Esophagus muscularis mucosa (tissue), 4 donors: Measurements from ENCODE around the gene ABR. TPM values are rescaled to one million over a fixed set of nuclear protein-coding genes. Genes with fewer than 3 reads are reported as not detected.

Experiments
- DNase-seq: peaks from one replicate; pipeline ENCODE4 v3.0.0-alpha.2; 2017; ENCODE audit errors: extremely low spot score
- H3K27ac ChIP-seq, 4 donors: fragments of 200-600 bp; sonication (generic); replicated peaks in 1 of 4; 1 replicate in 3 of 4; 2 replicates in 1 of 4; pipeline ENCODE4 v1.5.1; 2016 to 2019; ENCODE audit warnings: mild to moderate bottlenecking in 1 of 4
- H3K27me3 ChIP-seq, 4 donors: fragments of 200-600 bp; sonication (generic); one replicate each; pipeline versions ENCODE4 v1.5.1 to v1.6.0; 2016 to 2019
- H3K36me3 ChIP-seq, 4 donors: fragments of 200-600 bp; sonication (generic); one replicate each; pipeline ENCODE4 v1.5.1; 2016 to 2019
- H3K4me1 ChIP-seq, 4 donors: fragments of 200-600 bp; sonication (generic); one replicate each; pipeline ENCODE4 v1.5.1; 2016 to 2019
- H3K4me3 ChIP-seq, 4 donors: fragments of 200-600 bp; sonication (generic); 1 replicate in 2 of 4; 2 replicates in 2 of 4; pipeline ENCODE4 v1.5.1; 2016 to 2019; ENCODE audit warnings: mild to moderate bottlenecking in 4 of 4, moderate library complexity in 1 of 4
- H3K9me3 ChIP-seq, 4 donors: fragments of 200-600 bp; sonication (generic); 1 replicate in 3 of 4; 2 replicates in 1 of 4; pipeline ENCODE4 v1.5.1; 2016 to 2019
- EP300 ChIP-seq: sonication (generic); formaldehyde crosslinking; IDR thresholded peaks from one replicate; pipeline ENCODE4 v1.6.1; 2017; ENCODE audit warnings: antibody characterized with exemption
- POLR2A ChIP-seq: fragments of 450-650 bp; IDR thresholded peaks from one replicate; pipeline ENCODE4 v1.6.1; 2017; ENCODE audit warnings: antibody characterized with exemption, moderate library complexity, mild to moderate bottlenecking, low read depth
- POLR2AphosphoS5 ChIP-seq, 2 donors: sonication (generic); formaldehyde crosslinking; IDR thresholded peaks; one replicate each; pipeline ENCODE4 v1.6.1; 2017; ENCODE audit warnings: antibody characterized with exemption in 2 of 2
- WGBS: methylation state at CpG from one replicate; pipeline ENCODE4 v1.1.5; 2018; 5-methylcytosine and 5-hydroxymethylcytosine counted together
- intact Hi-C: fragments of 100-400 bp; cut with DNase I; formaldehyde crosslinking; loops from one replicate; pipeline ENCODE4 v1.15.1; 2023
- total RNA-seq, 4 donors: library from RNA; depleted of rRNA; stranded (reverse); fragments of >200 nt; gene quantifications; one replicate each; pipeline versions ENCODE4 v1.1.0 to v1.2.1, GENCODE V29; 2016
- TF ChIP-seq, protein P1 (sequence below), 3 experiments: fragments of 200-600 bp in 2 of 3; fragments of 450-650 bp in 1 of 3; sonication (generic) in 2 of 3; IDR thresholded peaks; one replicate each; pipeline ENCODE4 v1.5.1; 2017 to 2019; ENCODE audit warnings: antibody characterized with exemption in 3 of 3, mild to moderate bottlenecking in 2 of 3, moderate library complexity in 1 of 3

ABR gene
- total RNA-seq, 4 donors from 2014 or later, result 98.4 to 142 (median 114) TPM

DNA sequence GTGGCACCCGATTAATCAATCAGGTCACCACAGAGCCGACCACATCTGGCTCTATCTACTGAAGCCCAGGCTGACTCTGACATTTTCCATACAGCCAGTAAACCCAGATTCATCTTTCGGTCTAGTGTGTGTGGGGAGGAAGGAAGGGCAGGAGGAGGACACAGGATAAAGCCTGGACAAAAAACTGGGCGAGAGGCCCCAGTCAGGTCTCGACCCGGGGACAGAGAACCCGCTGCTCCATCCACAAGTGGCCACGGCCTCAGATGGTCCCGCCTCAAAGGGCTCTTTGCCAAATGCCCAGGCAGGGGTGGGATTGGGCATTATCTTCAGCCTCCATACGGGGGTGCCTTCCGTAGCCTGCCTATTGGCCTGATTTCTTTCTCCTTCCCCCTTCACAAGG lies 7.8 kb downstream of the ABR start:
- no peaks in the 10 kb centered on the region for H3K27me3 ChIP-seq
- intact Hi-C loops, result no loop called here
- no peak overlapping the region for H3K4me3 ChIP-seq
- H3K9me3 ChIP-seq, result no peaks in the 10 kb centered on the region
- H3K27ac ChIP-seq, result no peak overlapping the region
- WGBS, result 79% methylated on average over 9 of the region's 11 CpGs
- no peak for DNase-seq
- H3K36me3 ChIP-seq, result peaks cover 0 to 9% (median 2%) of the 10 kb centered on the region in 4 donors
- TF ChIP-seq POLR2A (no peak), EP300 (no peak), POLR2AphosphoS5 (IDR thresholded peaks at IDR 0.05) (no peak)
- TF ChIP-seq, protein P1, sequence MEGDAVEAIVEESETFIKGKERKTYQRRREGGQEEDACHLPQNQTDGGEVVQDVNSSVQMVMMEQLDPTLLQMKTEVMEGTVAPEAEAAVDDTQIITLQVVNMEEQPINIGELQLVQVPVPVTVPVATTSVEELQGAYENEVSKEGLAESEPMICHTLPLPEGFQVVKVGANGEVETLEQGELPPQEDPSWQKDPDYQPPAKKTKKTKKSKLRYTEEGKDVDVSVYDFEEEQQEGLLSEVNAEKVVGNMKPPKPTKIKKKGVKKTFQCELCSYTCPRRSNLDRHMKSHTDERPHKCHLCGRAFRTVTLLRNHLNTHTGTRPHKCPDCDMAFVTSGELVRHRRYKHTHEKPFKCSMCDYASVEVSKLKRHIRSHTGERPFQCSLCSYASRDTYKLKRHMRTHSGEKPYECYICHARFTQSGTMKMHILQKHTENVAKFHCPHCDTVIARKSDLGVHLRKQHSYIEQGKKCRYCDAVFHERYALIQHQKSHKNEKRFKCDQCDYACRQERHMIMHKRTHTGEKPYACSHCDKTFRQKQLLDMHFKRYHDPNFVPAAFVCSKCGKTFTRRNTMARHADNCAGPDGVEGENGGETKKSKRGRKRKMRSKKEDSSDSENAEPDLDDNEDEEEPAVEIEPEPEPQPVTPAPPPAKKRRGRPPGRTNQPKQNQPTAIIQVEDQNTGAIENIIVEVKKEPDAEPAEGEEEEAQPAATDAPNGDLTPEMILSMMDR (IDR thresholded peaks at IDR 0.05), result no peak
- H3K4me1 ChIP-seq, result peaks cover 21 to 47% (median 37%) of the 10 kb centered on the region in 4 donors

- peaks cover 0 to 17% (median 5%) of the 10 kb centered on the region in 4 donors for H3K36me3 ChIP-seq
- TF ChIP-seq POLR2A, result no peak
- TF ChIP-seq, protein P1 (IDR thresholded peaks at IDR 0.05), result no peak
- TF ChIP-seq POLR2AphosphoS5 (IDR thresholded peaks at IDR 0.05), result no peak
- TF ChIP-seq EP300, result no peak
- no peak for DNase-seq
- no peak overlapping the region for H3K4me3 ChIP-seq
- peaks cover 25 to 46% (median 40%) of the 10 kb centered on the region in 4 donors for H3K4me1 ChIP-seq
- intact Hi-C loops, result no loop called here
- no peaks in the 10 kb centered on the region for H3K27me3 ChIP-seq
- H3K27ac ChIP-seq, result no peak overlapping the region
- WGBS, result 90% methylated on average over 11 of the region's 11 CpGs
- H3K9me3 ChIP-seq, result no peaks in the 10 kb centered on the region
These were observed 9.0 kb downstream of the ABR start for GRCh38 chr17:1170739-1171138.

DNA sequence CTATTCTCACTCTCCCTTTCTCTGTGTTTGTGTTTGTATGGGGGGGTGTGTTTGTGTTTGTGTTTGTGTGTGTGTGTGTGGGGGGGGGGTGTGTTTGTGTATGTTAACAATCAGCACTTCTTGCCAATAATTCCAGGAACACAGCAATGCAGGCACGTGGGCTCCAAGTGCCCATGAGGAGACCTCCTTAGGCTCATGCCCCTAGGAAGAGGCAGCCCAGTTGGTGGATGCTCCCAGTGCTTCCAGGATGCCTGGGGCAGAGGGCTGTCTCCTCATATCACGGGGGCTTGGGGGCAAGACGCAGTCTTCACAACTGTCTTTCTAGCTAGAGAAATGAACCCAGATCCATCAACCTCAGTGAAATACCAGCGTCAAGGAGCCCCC lies 9.9 kb downstream of the ABR start:
- Histone ChIP-seq H3K27me3 (no peaks in the 10 kb centered on the region), H3K27ac (no peak overlapping the region), H3K4me1 (peaks cover 33 to 49% (median 46%) of the 10 kb centered on the region in 4 donors), H3K4me3 (no peak overlapping the region), H3K36me3 (peaks cover 0 to 18% (median 2%) of the 10 kb centered on the region in 4 donors), H3K9me3 (no peaks in the 10 kb centered on the region)
- 83% methylated on average over 4 of the region's 4 CpGs for WGBS
- DNase-seq, result no peak
- TF ChIP-seq POLR2AphosphoS5 (IDR thresholded peaks at IDR 0.05), result no peak
- no peak for TF ChIP-seq POLR2A
- TF ChIP-seq, protein P1 (IDR thresholded peaks at IDR 0.05), result no peak
- TF ChIP-seq EP300, result no peak
- intact Hi-C loops, result no loop called here

- DNase-seq, result no peak
- Histone ChIP-seq H3K4me3 (no peak overlapping the region), H3K9me3 (no peaks in the 10 kb centered on the region), H3K27me3 (no peaks in the 10 kb centered on the region), H3K27ac (no peak overlapping the region), H3K36me3 (peaks cover 0 to 18% (median 2%) of the 10 kb centered on the region in 4 donors), H3K4me1 (peaks cover 33 to 49% (median 46%) of the 10 kb centered on the region in 4 donors)
- intact Hi-C loops, result no loop called here
- 86% methylated on average over 22 of the region's 22 CpGs for WGBS
- TF ChIP-seq, protein P1 (IDR thresholded peaks at IDR 0.05), result no peak
- TF ChIP-seq POLR2A (no peak), POLR2AphosphoS5 (IDR thresholded peaks at IDR 0.05) (no peak), EP300 (no peak)
These were observed 10.4 kb downstream of the ABR start for GRCh38 chr17:1169221-1169928.
